ENCODE data around the gene FLNA.

DNA sequence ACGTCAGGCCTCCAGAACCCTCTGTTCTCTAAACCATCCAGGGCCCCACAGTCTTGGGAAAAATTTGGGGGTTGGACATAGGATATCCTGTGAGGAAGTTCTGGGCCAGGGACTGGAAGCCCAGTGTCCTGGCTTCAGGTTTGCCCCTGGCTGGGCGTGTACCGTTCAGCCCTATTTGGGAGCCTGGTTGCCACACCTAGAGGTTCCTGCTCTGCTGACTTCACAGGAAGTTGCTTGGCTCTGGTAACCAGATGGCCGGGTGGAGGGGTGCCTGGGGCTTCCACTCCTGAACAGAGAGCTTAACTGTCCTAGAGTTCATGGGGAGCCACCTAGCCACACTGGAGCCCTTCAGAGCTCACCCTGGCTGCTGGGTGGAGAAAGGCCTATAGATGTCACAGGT lies 38.0 kb upstream of the FLNA start:
- no peak for TF ChIP-seq EZH2 (IDR thresholded peaks at IDR 0.05; ENCODE audit: borderline replicate concordance, low read depth, low read length, poor library complexity, severe bottlenecking)
- no peak for TF ChIP-seq CTCF (conservative IDR thresholded peaks at IDR 0.05; ENCODE audit: low read depth, low read length)

All from A673 (cell line).